Measurements from ENCODE around the gene ILRUN. TPM values are rescaled to one million over a fixed set of nuclear protein-coding genes. Genes with fewer than 3 reads are reported as not detected.

ILRUN gene
- total and polyA plus RNA-seq, 9 of the 15 experiments (the other 6 are each of a cell fraction or from before 2014, with no cell fraction given): 24.9 to 78.9 (median 53.4) TPM

DNA sequence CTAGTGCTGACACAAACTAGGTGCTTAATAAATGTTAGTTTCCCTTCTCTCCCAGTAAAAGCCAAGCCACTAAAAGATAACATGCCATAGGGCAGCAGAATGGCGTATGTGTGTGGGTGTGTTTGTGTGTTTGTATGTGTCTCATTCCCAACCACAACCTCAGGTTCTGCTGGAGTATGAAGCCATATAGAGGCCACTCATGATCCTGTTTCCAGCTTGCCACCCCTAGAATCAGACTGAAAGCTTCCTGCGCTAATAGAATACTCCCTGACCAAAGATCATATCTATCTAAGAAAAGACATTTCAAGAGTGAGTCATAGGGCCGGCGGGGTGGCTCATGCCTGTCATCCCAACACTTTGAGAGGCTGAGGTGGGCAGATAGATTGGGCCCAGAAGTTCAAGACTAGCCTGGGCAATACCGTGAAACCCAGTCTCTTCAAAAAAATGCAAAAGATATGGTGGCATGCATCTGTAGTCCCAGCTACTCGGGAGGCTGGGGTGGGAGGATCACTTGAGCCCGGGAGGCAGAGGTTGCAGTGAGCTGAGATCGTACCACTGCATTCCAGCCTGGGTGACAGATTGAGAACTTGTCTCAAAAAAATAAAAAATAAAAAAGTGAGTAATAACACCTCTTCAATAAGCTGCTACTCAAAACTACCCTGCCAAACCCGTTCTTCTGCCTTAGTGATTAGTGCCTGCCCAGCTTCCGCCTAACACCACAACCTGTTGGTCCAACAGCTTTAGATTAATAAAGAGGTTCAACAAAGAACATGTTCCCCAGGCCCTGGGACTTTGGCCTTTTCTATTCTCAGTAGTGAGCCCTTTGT is 48.9 kb upstream of the ILRUN start:
- H3K9me1 ChIP-seq (ENCODE audit: control insufficient read depth, insufficient read depth, low read length): no peaks in the 10 kb centered on the region
- H3K4me3 ChIP-seq: no peak overlapping the region
- no peaks in the 10 kb centered on the region for H3K36me3 ChIP-seq (ENCODE audit: control insufficient read depth, insufficient read depth, low read length)
- in situ Hi-C loops (cut with MboI): no loop called here
- H3K9me3 ChIP-seq (replicated peaks; ENCODE audit: control insufficient read depth, insufficient read depth, low read depth, low read length): no peaks in the 10 kb centered on the region
- peak; percentile 88 for ATAC-seq
- no peaks in the 10 kb centered on the region for H4K20me1 ChIP-seq (replicated peaks; ENCODE audit: control insufficient read depth, insufficient read depth, low read length)
- peak overlapping the region; percentile 53 for H3K4me2 ChIP-seq (ENCODE audit: insufficient read depth, low read length)
- ChIA-PET POLR2A (interaction anchor here (0.6 to 4.8 kb wide), 11 partner anchors 9 to 1823 kb away, joined by 3 to 30 read pairs (median 3); partner anchors contain the start of genes BLTP3A, SNRPC and TAF11), CTCF (ENCODE audit: low intra/inter-chr PET ratio) (no interaction called here)
- H3K79me2 ChIP-seq (ENCODE audit: control insufficient read depth, insufficient read depth, low read length): no peaks in the 10 kb centered on the region
- H3K4me1 ChIP-seq (replicated peaks in 1 of 2; ENCODE audit: control insufficient read depth in 2 of 2, insufficient read depth in 2 of 2, low read length in 2 of 2): peaks cover 11 to 24% of the 10 kb centered on the region in 2 experiments
- DNase-seq (ENCODE audit: extremely low read depth in 1 of 4, low spot score in 3 of 4): peak; percentile 64 to 85 (median 72)
- H3K27ac ChIP-seq (ENCODE audit: extremely low read depth, low read depth, low read length): peak overlapping the region; percentile 4; the same call in 1 of the 3 replicates
- H3K27me3 ChIP-seq (ENCODE audit: control insufficient read depth in 2 of 2, insufficient read depth in 2 of 2, low read length in 2 of 2): no peaks in the 10 kb centered on the region
- intact Hi-C loops (cut with micrococcal nuclease): no loop called here
- H3K9ac ChIP-seq (ENCODE audit: insufficient read depth in 1 of 2, low read depth in 2 of 2, low read length in 2 of 2): 0 out of 4 replicates have a peak overlapping the region, but pooled peaks of 1 of the 2 experiments have one; percentile 5
- FAIRE-seq: peak; percentile 93
- peak overlapping the region; percentile 46 for H2AFZ ChIP-seq (ENCODE audit: low read depth, low read length)
- WGBS (ENCODE audit: insufficient coverage, low coverage, missing lambda C conversion rate): 21% methylated on average over 10 of the region's 10 CpGs
- TSS peak; percentile 72 for BruUV-seq (replicated peaks)
- peak; percentile 97 for TF ChIP-seq JUN (IDR thresholded peaks at IDR 0.05; ENCODE audit: borderline replicate concordance, low read depth, low read length)
- no peak for TF ChIP-seq JUN (CRISPR knock-in tag; IDR thresholded peaks at IDR 0.05; ENCODE audit: borderline replicate concordance)
- no peak for TF ChIP-seq NR2C2 (CRISPR knock-in tag; IDR thresholded peaks at IDR 0.05)
- peak; percentile 66; the same call in 1 of the 2 replicates for TF ChIP-seq NR2C2 (tag; IDR thresholded peaks at IDR 0.05)
- TF ChIP-seq, protein P1, sequence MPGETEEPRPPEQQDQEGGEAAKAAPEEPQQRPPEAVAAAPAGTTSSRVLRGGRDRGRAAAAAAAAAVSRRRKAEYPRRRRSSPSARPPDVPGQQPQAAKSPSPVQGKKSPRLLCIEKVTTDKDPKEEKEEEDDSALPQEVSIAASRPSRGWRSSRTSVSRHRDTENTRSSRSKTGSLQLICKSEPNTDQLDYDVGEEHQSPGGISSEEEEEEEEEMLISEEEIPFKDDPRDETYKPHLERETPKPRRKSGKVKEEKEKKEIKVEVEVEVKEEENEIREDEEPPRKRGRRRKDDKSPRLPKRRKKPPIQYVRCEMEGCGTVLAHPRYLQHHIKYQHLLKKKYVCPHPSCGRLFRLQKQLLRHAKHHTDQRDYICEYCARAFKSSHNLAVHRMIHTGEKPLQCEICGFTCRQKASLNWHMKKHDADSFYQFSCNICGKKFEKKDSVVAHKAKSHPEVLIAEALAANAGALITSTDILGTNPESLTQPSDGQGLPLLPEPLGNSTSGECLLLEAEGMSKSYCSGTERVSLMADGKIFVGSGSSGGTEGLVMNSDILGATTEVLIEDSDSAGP (CRISPR knock-in tag; IDR thresholded peaks at IDR 0.05): no peak
- peak; percentile 70 for TF ChIP-seq SOX6 (IDR thresholded peaks at IDR 0.05)
- TF ChIP-seq MYC (IDR thresholded peaks at IDR 0.05; ENCODE audit: low read depth, low read length): peak; percentile 32; the same call in 1 of the 2 replicates
- no peak for TF ChIP-seq MYC (CRISPR knock-in tag; IDR thresholded peaks at IDR 0.05; ENCODE audit: borderline replicate concordance, low read depth)
- peak; percentile 27; the same call in 1 of the 2 replicates for TF ChIP-seq CXXC5 (CRISPR knock-in tag; IDR thresholded peaks at IDR 0.05)
- TF ChIP-seq RBM25 (IDR thresholded peaks at IDR 0.05; ENCODE audit: low read depth, low read length, severe bottlenecking): no peak
- TF ChIP-seq SRSF7 (optimal IDR thresholded peaks at IDR 0.05; ENCODE audit: low read depth, low read length): no peak
- TF ChIP-seq RCOR1 (IDR thresholded peaks at IDR 0.05; ENCODE audit: borderline replicate concordance in 1 of 2, low read depth in 2 of 2, low read length in 2 of 2): peak in 1 of 2 experiments; percentile 64; a peak in 1 of 4 replicates
- TF ChIP-seq MCM3 (IDR thresholded peaks at IDR 0.05): no peak
- TF ChIP-seq, protein P2, sequence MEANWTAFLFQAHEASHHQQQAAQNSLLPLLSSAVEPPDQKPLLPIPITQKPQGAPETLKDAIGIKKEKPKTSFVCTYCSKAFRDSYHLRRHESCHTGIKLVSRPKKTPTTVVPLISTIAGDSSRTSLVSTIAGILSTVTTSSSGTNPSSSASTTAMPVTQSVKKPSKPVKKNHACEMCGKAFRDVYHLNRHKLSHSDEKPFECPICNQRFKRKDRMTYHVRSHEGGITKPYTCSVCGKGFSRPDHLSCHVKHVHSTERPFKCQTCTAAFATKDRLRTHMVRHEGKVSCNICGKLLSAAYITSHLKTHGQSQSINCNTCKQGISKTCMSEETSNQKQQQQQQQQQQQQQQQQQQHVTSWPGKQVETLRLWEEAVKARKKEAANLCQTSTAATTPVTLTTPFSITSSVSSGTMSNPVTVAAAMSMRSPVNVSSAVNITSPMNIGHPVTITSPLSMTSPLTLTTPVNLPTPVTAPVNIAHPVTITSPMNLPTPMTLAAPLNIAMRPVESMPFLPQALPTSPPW (CRISPR knock-in tag; IDR thresholded peaks at IDR 0.05): peak; percentile 44; the same call in 1 of the 2 replicates
- no peak for TF ChIP-seq PHF20 (IDR thresholded peaks at IDR 0.05; ENCODE audit: partially characterized antibody)
- no peak; the same call in 1 of the 2 replicates for TF ChIP-seq GABPB1 (CRISPR knock-in tag; IDR thresholded peaks at IDR 0.05)
- TF ChIP-seq LEF1 (IDR thresholded peaks at IDR 0.05): peak; percentile 73
- TF ChIP-seq FOXK2 (conservative IDR thresholded peaks at IDR 0.05 in 1 of 2, IDR thresholded peaks at IDR 0.05 in 1 of 2; ENCODE audit: low read depth in 2 of 2): peak; percentile 12 to 34; a peak in 1 of 4 replicates
- TF ChIP-seq EGR1 (conservative IDR thresholded peaks at IDR 0.05): peak; percentile 76
- TF ChIP-seq CBFA2T2 (conservative IDR thresholded peaks at IDR 0.05): peak; percentile 16

Data from K562 (cell line).